Measurements from ENCODE around the gene NUDT4. TPM values are rescaled to one million over a fixed set of nuclear protein-coding genes. Genes with fewer than 3 reads are reported as not detected.
"Not testable (repeated sequence)": the region's sequence is repeated elsewhere in the genome, so short reads cannot be mapped to it uniquely, and the experiment has no call there.

Gene NUDT4
- total RNA-seq, 1 experiment from 2014 or later: 51.0 TPM

- Histone ChIP-seq H3K9me2 (ENCODE audit: insufficient read depth) (no peaks in the 10 kb centered on the region), H2AFZ (no peak overlapping the region), H3K4me1 (replicated peaks; ENCODE audit: insufficient read depth) (peaks cover 14% of the 10 kb centered on the region; the same call in 1 of the 2 replicates), H3K4me3 (no peak overlapping the region), H3K9me3 (ENCODE audit: insufficient read depth, low read depth) (no peaks in the 10 kb centered on the region), H3K27ac (no peak overlapping the region), H3K27me3 (ENCODE audit: insufficient read depth, low read depth) (no peaks in the 10 kb centered on the region), H3K79me2 (ENCODE audit: low read depth) (peaks cover 12% of the 10 kb centered on the region), H3F3A (ENCODE audit: insufficient read depth, low read depth) (peaks cover 44% of the 10 kb centered on the region), H4K20me1 (ENCODE audit: insufficient read depth) (peaks cover 7% of the 10 kb centered on the region), H3K4me2 (no peak overlapping the region), H3K36me3 (ENCODE audit: low read depth) (peaks cover 11% of the 10 kb centered on the region; the same call in 1 of the 2 replicates)
- CTCF ChIA-PET: interaction anchor here (0.6 kb wide), 1 partner anchor 541 kb away, joined by 3 read pairs; no protein-coding TSS in a partner anchor
- no peak for DNase-seq
- intact Hi-C loops (cut with micrococcal nuclease; ENCODE audit: unreplicated experiment): no loop called here
- TF ChIP-seq EZH2 (IDR thresholded peaks at IDR 0.05; ENCODE audit: low read depth): no peak
- TF ChIP-seq, protein P1, sequence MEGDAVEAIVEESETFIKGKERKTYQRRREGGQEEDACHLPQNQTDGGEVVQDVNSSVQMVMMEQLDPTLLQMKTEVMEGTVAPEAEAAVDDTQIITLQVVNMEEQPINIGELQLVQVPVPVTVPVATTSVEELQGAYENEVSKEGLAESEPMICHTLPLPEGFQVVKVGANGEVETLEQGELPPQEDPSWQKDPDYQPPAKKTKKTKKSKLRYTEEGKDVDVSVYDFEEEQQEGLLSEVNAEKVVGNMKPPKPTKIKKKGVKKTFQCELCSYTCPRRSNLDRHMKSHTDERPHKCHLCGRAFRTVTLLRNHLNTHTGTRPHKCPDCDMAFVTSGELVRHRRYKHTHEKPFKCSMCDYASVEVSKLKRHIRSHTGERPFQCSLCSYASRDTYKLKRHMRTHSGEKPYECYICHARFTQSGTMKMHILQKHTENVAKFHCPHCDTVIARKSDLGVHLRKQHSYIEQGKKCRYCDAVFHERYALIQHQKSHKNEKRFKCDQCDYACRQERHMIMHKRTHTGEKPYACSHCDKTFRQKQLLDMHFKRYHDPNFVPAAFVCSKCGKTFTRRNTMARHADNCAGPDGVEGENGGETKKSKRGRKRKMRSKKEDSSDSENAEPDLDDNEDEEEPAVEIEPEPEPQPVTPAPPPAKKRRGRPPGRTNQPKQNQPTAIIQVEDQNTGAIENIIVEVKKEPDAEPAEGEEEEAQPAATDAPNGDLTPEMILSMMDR (conservative IDR thresholded peaks at IDR 0.05): no peak
- POLR2A ChIA-PET (ENCODE audit: unreplicated experiment): no interaction called here
- BruUV-seq (replicated peaks): no TSS peak
Measured at GRCh38 chr12:93407054-93407962, 29.6 kb downstream of the NUDT4 start.

DNA sequence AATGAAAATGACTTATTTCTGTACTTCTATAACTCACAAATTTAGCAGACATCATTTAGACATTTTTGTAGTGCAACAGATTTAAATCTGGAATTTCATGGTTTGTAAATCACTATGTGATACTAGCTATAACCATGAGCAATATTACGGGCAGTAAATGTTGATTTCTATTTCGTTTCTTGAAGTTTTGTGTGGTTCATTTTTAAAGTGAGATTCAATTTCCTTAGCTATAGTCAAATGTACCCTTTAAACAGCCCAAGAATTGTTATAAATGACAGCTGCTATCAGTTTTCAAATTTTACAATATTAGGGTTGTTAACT lies 30.2 kb downstream of the NUDT4 start:
- intact Hi-C loops (cut with micrococcal nuclease; ENCODE audit: unreplicated experiment): loop anchor here (2.0 kb wide), 1 partner anchor 693 kb away; no protein-coding TSS in a partner anchor
- Histone ChIP-seq H3K27me3 (ENCODE audit: insufficient read depth, low read depth) (no peaks in the 10 kb centered on the region), H2AFZ (no peak overlapping the region), H4K20me1 (ENCODE audit: insufficient read depth) (peaks cover 7% of the 10 kb centered on the region), H3F3A (ENCODE audit: insufficient read depth, low read depth) (peaks cover 45% of the 10 kb centered on the region), H3K4me1 (replicated peaks; ENCODE audit: insufficient read depth) (peaks cover 14% of the 10 kb centered on the region; the same call in 1 of the 2 replicates), H3K79me2 (ENCODE audit: low read depth) (peaks cover 15% of the 10 kb centered on the region), H3K9me3 (ENCODE audit: insufficient read depth, low read depth) (no peaks in the 10 kb centered on the region), H3K27ac (no peak overlapping the region), H3K36me3 (ENCODE audit: low read depth) (peaks cover 7% of the 10 kb centered on the region; the same call in 1 of the 2 replicates), H3K4me2 (no peak overlapping the region), H3K9me2 (ENCODE audit: insufficient read depth) (no peaks in the 10 kb centered on the region), H3K4me3 (no peak overlapping the region)
- ChIA-PET POLR2A (ENCODE audit: unreplicated experiment) (no interaction called here), CTCF (interaction anchor here (1.1 kb wide), 1 partner anchor 12 kb away, joined by 3 read pairs; no protein-coding TSS in a partner anchor)
- DNase-seq: no peak
- no TSS peak for BruUV-seq (replicated peaks)
- TF ChIP-seq EZH2 (IDR thresholded peaks at IDR 0.05; ENCODE audit: low read depth): no peak
- TF ChIP-seq, protein P1 (conservative IDR thresholded peaks at IDR 0.05): no peak

DNA sequence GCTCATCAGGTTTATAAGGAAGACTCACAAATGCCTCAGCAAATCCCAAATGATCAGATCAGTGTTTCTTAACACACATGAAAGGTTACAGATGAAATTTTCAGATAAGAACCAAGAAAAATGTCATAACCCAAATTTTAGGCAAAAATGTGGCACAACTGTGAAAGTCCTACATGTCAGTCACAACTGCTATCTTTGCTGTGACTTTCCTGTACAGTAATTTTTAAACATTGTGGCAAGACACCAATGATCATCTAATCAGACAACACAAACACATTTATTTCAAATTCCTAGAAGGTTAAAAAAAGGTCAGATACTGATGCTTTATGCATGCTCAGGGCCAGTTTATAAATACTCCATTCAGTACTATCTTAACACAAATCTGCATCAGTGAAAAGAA lies 31.1 kb downstream of the NUDT4 start:
- Histone ChIP-seq H3K4me2 (no peak overlapping the region), H4K20me1 (ENCODE audit: insufficient read depth) (peaks cover 11% of the 10 kb centered on the region), H3K27me3 (ENCODE audit: insufficient read depth, low read depth) (no peaks in the 10 kb centered on the region), H3K36me3 (ENCODE audit: low read depth) (peaks cover 4% of the 10 kb centered on the region; the same call in 1 of the 2 replicates), H3K79me2 (ENCODE audit: low read depth) (peaks cover 24% of the 10 kb centered on the region), H3K27ac (no peak overlapping the region), H3K9me3 (ENCODE audit: insufficient read depth, low read depth) (no peaks in the 10 kb centered on the region), H3K4me3 (no peak overlapping the region), H3K9me2 (ENCODE audit: insufficient read depth) (no peaks in the 10 kb centered on the region), H2AFZ (no peak overlapping the region), H3F3A (ENCODE audit: insufficient read depth, low read depth) (peaks cover 36% of the 10 kb centered on the region), H3K4me1 (replicated peaks; ENCODE audit: insufficient read depth) (peaks cover 11% of the 10 kb centered on the region; the same call in 1 of the 2 replicates)
- ChIA-PET POLR2A (ENCODE audit: unreplicated experiment) (no interaction called here), CTCF (interaction anchor here (1.1 kb wide), 1 partner anchor 11 kb away, joined by 3 read pairs; no protein-coding TSS in a partner anchor)
- intact Hi-C loops (cut with micrococcal nuclease; ENCODE audit: unreplicated experiment): loop anchor here (2.0 kb wide), 1 partner anchor 692 kb away; no protein-coding TSS in a partner anchor
- BruUV-seq (replicated peaks): no TSS peak
- DNase-seq: no peak
- TF ChIP-seq, protein P1 (conservative IDR thresholded peaks at IDR 0.05): no peak
- no peak for TF ChIP-seq EZH2 (IDR thresholded peaks at IDR 0.05; ENCODE audit: low read depth)

- intact Hi-C loops (cut with micrococcal nuclease; ENCODE audit: unreplicated experiment): loop anchor here (2.0 kb wide), 1 partner anchor 691 kb away; no protein-coding TSS in a partner anchor
- Histone ChIP-seq H4K20me1 (ENCODE audit: insufficient read depth) (peaks cover 12% of the 10 kb centered on the region), H3K79me2 (ENCODE audit: low read depth) (peaks cover 32% of the 10 kb centered on the region), H3F3A (ENCODE audit: insufficient read depth, low read depth) (peaks cover 30% of the 10 kb centered on the region)
- H3K4me2 ChIP-seq; H3K4me3 ChIP-seq; POLR2A ChIA-PET (ENCODE audit: unreplicated experiment); DNase-seq; H3K9me3 ChIP-seq (ENCODE audit: insufficient read depth, low read depth); CTCF ChIA-PET; BruUV-seq (replicated peaks); H3K36me3 ChIP-seq (ENCODE audit: low read depth); H3K9me2 ChIP-seq (ENCODE audit: insufficient read depth); H2AFZ ChIP-seq; H3K27ac ChIP-seq; H3K27me3 ChIP-seq (ENCODE audit: insufficient read depth, low read depth); H3K4me1 ChIP-seq (replicated peaks; ENCODE audit: insufficient read depth): not testable (repeated sequence)
Measured at GRCh38 chr12:93409343-93410187, 31.8 kb downstream of the NUDT4 start.

All from PC-9 (cell line).